HG02759 (cell line): Measurements from ENCODE around the gene APOBEC3B.
"Not testable (repeated sequence)": the region's sequence is repeated elsewhere in the genome, so short reads cannot be mapped to it uniquely, and the experiment has no call there.

Source experiments
- ATAC-seq: cut with Tn5 transposase; IDR thresholded peaks from one replicate; pipeline ENCODE4 v1.9.1; 2021; ENCODE audit warnings: mild to moderate bottlenecking, moderate library complexity; ENCODE audit not compliant: unreplicated experiment

Gene APOBEC3B

DNA sequence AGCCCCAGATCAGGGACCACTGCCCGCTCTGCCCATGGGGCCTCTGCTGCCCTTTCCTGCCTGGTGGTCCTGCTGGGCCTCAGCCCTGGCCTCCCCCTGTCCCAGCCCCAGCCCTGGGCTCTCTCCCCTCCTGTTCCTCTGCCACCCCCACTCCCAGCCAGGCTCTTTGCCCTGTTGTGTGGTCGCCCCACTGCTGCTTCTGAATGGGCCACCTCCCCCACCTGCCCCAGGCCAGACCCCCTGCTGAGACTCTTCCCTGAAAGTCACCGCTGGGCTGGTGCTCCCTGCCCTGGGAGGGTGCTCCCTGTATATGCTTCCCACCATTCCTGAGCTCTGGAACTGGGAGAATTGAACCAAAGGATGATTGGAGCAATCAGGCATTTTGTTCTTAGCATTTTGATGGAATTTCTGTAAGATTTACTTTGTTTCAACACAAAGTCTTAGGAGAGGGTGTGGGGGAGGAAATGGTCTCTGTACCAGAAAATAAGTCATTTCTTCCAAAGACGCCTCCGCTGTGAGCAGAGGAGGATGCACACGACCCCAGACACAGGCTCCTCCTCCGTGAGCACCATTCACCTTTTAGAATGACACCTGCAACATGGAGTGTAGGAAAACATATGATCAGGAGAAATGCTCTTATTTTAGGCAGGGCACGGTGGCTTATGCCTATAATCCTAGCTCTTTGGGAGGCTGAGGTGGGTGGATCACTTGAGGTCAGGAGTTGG, 5.2 kb downstream of the APOBEC3B start:
- ATAC-seq, result no peak

DNA sequence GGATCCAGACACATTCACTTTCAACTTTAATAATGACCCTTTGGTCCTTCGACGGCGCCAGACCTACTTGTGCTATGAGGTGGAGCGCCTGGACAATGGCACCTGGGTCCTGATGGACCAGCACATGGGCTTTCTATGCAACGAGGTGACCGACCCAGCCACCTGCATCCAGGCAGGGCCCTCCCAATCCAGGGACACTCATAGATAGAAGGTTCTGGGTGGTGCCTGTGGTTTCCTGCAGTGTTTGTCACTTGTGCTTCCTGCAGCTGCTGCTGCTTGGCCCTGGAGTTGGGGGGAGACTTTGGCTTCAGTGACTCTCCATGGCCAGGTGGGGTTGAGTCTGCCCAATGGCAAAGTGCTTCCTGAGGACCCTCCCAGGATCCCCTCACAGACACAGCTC, 7.3 kb downstream of the APOBEC3B start:
- no peak for ATAC-seq

GRCh38 chr22:38992871-38993371, 10.8 kb downstream of the APOBEC3B start:
- ATAC-seq, result not testable (repeated sequence)

GRCh38 chr22:38996105-38996504, 14.0 kb downstream of the APOBEC3B start:
- ATAC-seq, result no peak

DNA sequence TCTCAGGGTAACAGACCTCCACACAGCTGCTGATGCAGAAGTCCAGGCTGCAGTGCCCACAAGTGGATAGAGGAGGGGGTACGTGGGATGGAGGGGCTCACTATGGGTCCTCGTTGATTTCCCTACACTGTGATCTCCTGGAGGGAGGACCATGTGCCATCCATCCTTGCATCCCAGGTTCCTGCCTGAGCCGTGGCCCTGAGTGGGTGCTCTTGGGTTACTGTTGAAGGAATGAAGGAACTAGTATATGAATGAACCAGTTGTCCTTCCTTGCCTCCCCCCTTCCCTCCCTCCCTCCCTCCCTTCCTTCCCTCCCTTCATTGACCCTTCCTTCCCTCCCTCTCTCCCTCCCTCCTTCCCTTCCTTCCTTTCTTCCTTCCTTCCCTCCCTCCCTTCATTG, 15.4 kb downstream of the APOBEC3B start:
- ATAC-seq, result no peak

- peak; percentile 65 for ATAC-seq
These were observed 21.1 kb downstream of the APOBEC3B start for GRCh38 chr22:39003165-39003638.

GRCh38 chr22:39007177-39007576, 25.0 kb downstream of the APOBEC3B start:
- no peak for ATAC-seq

DNA sequence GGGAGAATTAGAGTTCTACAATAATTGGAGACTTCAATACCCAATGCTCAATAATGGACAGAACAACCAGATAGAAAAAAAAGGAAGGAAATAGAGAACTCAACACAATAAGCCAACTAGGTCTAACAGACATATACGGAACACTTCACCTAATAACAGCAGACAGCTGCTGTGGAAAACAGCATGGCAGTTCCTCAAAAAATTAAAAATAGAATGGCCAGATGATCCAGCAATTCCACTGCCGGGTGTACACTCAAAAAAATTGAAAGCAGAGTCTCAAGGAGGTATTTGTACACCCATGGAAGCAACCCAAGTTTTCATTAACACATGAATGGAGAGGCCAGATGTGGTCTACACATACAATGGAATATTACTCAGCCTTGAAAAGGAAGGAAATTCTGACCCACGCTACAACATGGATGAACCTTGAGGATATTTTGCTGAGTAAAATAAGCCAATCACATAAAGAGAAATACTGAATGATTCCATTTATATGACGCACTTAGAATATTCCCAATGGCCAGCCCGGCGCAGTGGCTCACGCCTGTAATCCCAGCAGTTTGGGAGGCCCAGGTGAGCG, 26.2 kb downstream of the APOBEC3B start:
- not testable (repeated sequence) for ATAC-seq

- ATAC-seq, result no peak
These were observed 28.8 kb downstream of the APOBEC3B start for GRCh38 chr22:39010946-39011345.

DNA sequence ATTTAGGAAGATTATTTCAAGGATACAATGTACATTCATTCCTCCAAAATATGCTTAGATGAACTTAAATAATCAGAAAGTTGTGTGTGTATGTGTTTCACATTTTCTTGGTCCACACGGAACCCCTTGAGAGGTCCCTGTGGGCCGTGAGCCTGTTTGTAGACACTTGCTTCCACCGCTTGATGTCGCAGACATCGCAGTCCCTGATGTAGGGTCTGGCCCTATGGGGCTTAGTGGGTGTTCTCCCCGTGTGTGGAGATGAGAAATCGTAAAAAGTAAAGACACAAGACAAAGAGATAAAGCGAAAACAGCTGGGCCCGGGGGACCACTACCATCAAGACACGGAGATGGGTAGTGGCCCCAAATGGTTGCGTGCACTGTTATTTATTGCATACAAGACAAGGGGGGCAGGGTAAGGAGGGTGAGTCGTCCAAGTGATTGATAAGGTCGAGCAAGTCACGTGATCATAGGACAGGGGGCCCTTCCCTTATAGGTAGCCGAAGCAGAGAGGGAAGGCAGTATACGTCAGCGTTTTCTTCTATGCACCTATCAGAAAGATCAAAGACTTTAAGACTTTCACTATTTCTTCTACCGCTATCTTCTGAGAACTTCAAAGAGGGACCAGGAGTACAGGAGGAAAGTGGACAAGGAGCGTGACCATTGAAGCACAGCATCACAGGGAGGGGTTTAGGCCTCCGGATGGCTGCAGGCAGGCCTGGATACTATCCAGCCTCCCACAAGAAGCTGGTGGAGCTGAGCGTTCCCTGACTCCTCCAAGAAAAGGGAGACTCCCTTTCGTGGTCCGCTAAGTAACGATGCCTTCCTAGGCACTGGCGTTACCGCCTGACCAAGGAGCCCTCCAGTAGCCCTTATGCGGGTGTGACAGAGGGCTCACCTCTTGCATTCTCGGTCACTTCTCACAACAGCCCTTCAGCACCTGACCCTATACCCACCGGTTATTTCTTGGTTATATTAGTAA, 30.7 kb downstream of the APOBEC3B start:
- ATAC-seq, result no peak

DNA sequence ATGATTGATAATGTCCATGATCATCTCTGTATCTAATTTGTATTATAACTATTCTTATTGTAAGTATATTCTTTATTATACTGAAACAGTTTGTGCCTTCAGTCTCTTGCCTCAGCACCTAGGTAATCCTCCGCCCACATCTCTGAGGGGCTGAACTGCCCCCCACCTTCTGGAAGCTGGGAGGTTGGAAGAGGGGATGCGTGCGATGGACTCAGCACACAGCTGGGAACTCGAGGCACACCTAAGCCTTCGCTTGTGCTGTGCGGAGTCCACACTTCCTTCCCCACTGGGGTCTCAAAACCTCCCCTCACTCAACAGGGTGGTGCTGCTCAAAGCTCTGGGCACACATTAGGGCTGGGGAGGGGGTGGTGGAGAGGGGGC, 31.4 kb downstream of the APOBEC3B start:
- not testable (repeated sequence) for ATAC-seq

- ATAC-seq, result peak; percentile 92
These were observed 32.0 kb downstream of the APOBEC3B start, which contains the start of gene APOBEC3C for GRCh38 chr22:39013942-39014722. Gene APOBEC3C (plus strand): TSS chr22:39014257. CDS start chr22:39014363, 106 bp downstream.

DNA sequence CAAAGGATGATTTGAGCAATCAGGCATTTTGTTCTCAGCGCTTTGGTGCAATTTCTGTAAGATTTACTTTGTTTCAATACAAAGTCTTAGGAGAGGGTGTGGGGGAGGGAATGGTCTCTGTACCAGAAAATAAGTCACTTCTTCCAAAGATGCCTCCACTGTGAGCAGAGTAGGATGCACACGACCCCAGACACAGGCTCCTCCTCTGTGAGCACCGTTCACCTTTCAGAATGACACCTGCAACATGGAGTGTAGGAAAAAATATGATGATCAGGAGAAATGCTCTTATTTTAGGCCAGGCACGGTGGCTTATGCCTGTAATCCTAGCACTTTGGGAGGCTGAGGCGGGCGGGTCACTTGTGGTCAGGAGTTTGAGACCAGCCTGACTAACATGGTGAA, 32.6 kb downstream of the APOBEC3B start:
- not testable (repeated sequence) for ATAC-seq

DNA sequence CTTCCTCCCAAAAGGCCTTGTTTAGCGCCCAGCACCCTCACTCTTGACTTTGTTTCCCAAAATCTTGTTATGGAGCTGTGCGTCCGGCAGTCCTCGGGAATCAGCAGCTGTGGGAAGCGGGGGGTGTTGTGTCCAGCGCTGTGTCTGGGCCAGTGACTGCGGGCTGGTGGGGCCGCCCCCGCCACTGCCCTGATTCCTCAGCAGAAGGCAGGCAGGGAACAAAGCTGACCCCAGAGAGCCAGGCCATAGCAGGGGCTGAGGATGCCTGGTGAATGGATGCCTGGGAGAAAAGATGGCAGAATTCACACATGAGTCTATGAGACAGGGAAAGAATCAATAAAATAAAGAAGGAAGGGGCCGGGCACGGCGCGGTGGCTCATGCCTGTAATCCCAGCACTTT, 34.4 kb downstream of the APOBEC3B start:
- no peak for ATAC-seq

GRCh38 chr22:39017596-39018365, 35.6 kb downstream of the APOBEC3B start:
- no peak for ATAC-seq

DNA sequence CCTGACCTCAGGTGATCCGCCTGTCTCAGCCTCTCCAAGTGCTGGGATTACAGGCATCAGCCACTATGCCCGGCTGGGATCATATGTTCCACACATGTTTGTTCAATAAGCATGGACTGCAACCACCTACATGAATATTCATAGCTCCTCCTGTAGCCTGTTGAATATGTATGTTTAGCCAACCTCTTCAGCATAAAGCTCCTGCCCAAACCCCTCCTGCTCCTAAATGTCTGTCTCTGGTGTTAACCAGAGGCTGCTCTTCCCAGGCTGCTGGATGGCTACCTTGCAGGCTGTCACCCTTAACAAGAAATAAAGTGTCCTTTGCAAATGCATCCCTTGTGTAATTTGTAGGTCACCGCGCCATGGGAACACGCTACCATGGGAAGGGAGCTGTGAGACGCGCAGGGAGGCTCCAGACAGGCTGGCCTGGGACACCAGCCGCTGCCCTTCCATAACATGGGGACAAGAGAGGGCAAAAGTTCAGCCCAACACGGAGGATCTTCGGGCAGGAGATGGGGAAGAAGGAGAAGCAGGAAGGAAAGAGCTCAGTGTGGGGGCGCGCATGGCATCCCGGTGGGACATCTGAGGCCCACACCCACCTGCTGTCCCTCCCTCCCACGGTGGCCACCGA, 38.0 kb downstream of the APOBEC3B start:
- peak; percentile 14 for ATAC-seq

GRCh38 chr22:39021552-39022250, 39.6 kb downstream of the APOBEC3B start:
- ATAC-seq, result no peak

- no peak for ATAC-seq
These were observed 42.6 kb downstream of the APOBEC3B start for GRCh38 chr22:39024519-39025308.
